ENCODE measurements around the gene ZNF599.

The ZNF599 gene

GRCh38 chr19:34722353-34722752 is 50.7 kb downstream of the ZNF599 start:
- TF ChIP-seq CTCF (conservative IDR thresholded peaks at IDR 0.05; ENCODE audit: low read length) (no peak), EZH2phosphoT487 (IDR thresholded peaks at IDR 0.05; ENCODE audit: borderline replicate concordance) (no peak)

DNA sequence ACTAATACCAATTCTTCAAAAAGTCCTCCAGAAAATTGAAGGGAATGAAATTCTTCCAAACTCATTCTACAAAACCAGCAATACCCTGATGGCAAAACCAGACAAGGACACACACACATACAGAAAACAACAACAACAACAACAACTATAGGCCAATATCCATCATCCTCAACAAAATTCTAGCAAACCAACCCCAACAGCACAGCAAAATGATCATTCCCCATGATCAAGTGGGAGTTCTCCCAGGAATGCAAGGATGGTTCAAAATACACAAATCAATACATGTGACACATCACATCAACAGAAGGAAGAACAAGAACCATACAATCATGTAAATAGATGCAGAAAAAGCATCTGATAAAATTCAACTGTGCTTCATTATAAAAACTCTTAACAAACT is 57.7 kb downstream of the ZNF599 start:
- H3K36me3 ChIP-seq (ENCODE audit: insufficient read depth, low read length) = no peaks in the 10 kb centered on the region
- no peaks in the 10 kb centered on the region for H4K20me1 ChIP-seq (ENCODE audit: insufficient read depth, low read length, poor library complexity, severe bottlenecking)
- H3K9me3 ChIP-seq (ENCODE audit: insufficient read depth, low read depth, low read length) = peaks cover 6% of the 10 kb centered on the region; the same call in 1 of the 2 replicates
- TF ChIP-seq CTCF (conservative IDR thresholded peaks at IDR 0.05; ENCODE audit: low read length) = no peak
- no peak overlapping the region for H3K4me3 ChIP-seq (ENCODE audit: low read length, poor library complexity, severe bottlenecking)
- no peaks in the 10 kb centered on the region for H3K79me2 ChIP-seq (ENCODE audit: insufficient read depth, low read length)
- no peak overlapping the region for H3K9ac ChIP-seq (ENCODE audit: low read depth, low read length, poor library complexity, severe bottlenecking)
- no peaks in the 10 kb centered on the region for H3K9me2 ChIP-seq (replicated peaks; ENCODE audit: low read depth, low read length)
- no peak overlapping the region for H2AFZ ChIP-seq (ENCODE audit: low read length)
- no peaks in the 10 kb centered on the region for H3K4me1 ChIP-seq (ENCODE audit: insufficient read depth, low read length, poor library complexity, severe bottlenecking)
- no peaks in the 10 kb centered on the region for H3K27me3 ChIP-seq (ENCODE audit: insufficient read depth, low read length, poor library complexity, severe bottlenecking)
- no peak overlapping the region for H3K4me2 ChIP-seq (ENCODE audit: low read depth, low read length, poor library complexity, severe bottlenecking)
- no peaks in the 10 kb centered on the region for H3F3A ChIP-seq (ENCODE audit: low read depth)

More at GRCh38 chr19:34722353-34722752, 50.7 kb downstream of the ZNF599 start:
- H3K9me2 ChIP-seq (replicated peaks; ENCODE audit: low read depth, low read length) = no peaks in the 10 kb centered on the region
- H3K9ac ChIP-seq (ENCODE audit: low read depth, low read length, poor library complexity, severe bottlenecking) = no peak overlapping the region
- H4K20me1 ChIP-seq (ENCODE audit: insufficient read depth, low read length, poor library complexity, severe bottlenecking) = no peaks in the 10 kb centered on the region
- no peaks in the 10 kb centered on the region for H3K36me3 ChIP-seq (ENCODE audit: insufficient read depth, low read length)
- no peaks in the 10 kb centered on the region for H3F3A ChIP-seq (ENCODE audit: low read depth)
- H3K27me3 ChIP-seq (ENCODE audit: insufficient read depth, low read length, poor library complexity, severe bottlenecking) = no peaks in the 10 kb centered on the region
- no peaks in the 10 kb centered on the region for H3K9me3 ChIP-seq (ENCODE audit: insufficient read depth, low read depth, low read length)
- H2AFZ ChIP-seq (ENCODE audit: low read length) = no peak overlapping the region
- H3K4me2 ChIP-seq (ENCODE audit: low read depth, low read length, poor library complexity, severe bottlenecking) = no peak overlapping the region
- H3K4me1 ChIP-seq (ENCODE audit: insufficient read depth, low read length, poor library complexity, severe bottlenecking) = no peaks in the 10 kb centered on the region
- no peak overlapping the region for H3K4me3 ChIP-seq (ENCODE audit: low read length, poor library complexity, severe bottlenecking)
- no peaks in the 10 kb centered on the region for H3K79me2 ChIP-seq (ENCODE audit: insufficient read depth, low read length)

DNA sequence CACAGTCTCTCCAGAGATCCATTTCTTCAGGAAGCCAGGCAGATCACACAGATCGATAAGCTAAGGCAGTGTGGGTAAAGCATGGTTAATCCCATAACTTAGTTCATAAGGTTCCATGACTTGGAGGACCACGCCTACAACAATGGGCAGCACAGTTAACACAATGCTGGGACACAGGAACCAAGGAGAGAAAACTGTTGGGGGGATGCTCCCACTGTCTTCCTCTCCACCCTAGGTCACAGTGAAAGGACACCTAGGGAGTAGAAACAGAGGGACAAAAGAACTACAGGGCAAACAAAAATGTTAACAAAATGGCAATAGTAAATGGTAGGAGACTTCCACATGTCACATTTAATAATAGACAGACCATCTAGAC is 59.8 kb downstream of the ZNF599 start:
- no peak overlapping the region for H3K4me2 ChIP-seq (ENCODE audit: low read depth, low read length, poor library complexity, severe bottlenecking)

More for the DNA sequence above, 59.8 kb downstream of the ZNF599 start:
- Histone ChIP-seq H3K4me3 (ENCODE audit: low read length, poor library complexity, severe bottlenecking) (no peak overlapping the region), H3K9ac (ENCODE audit: low read depth, low read length, poor library complexity, severe bottlenecking) (no peak overlapping the region), H2AFZ (ENCODE audit: low read length) (no peak overlapping the region), H3K79me2 (ENCODE audit: insufficient read depth, low read length) (no peaks in the 10 kb centered on the region), H3K9me2 (replicated peaks; ENCODE audit: low read depth, low read length) (no peaks in the 10 kb centered on the region), H3K27me3 (ENCODE audit: insufficient read depth, low read length, poor library complexity, severe bottlenecking) (no peaks in the 10 kb centered on the region), H3K36me3 (ENCODE audit: insufficient read depth, low read length) (no peaks in the 10 kb centered on the region), H3K4me1 (ENCODE audit: insufficient read depth, low read length, poor library complexity, severe bottlenecking) (no peaks in the 10 kb centered on the region), H3F3A (ENCODE audit: low read depth) (no peaks in the 10 kb centered on the region), H3K9me3 (ENCODE audit: insufficient read depth, low read depth, low read length) (peaks cover 6% of the 10 kb centered on the region; the same call in 1 of the 2 replicates), H4K20me1 (ENCODE audit: insufficient read depth, low read length, poor library complexity, severe bottlenecking) (no peaks in the 10 kb centered on the region)
- TF ChIP-seq EZH2phosphoT487 (IDR thresholded peaks at IDR 0.05; ENCODE audit: borderline replicate concordance) (no peak), CTCF (conservative IDR thresholded peaks at IDR 0.05; ENCODE audit: low read length) (no peak)

Measured in Loucy (cell line).